Mononuclear cell (primary cell): ENCODE data around the gene SORBS1. TPM values are rescaled to one million over a fixed set of nuclear protein-coding genes. Genes with fewer than 3 reads are reported as not detected.
"Not testable (repeated sequence)": the region's sequence is repeated elsewhere in the genome, so short reads cannot be mapped to it uniquely, and the experiment has no call there.

Experiments used
- H3K27me3 ChIP-seq: 2 replicates; pipeline ENCODE4 v1.6.0; 2011; ENCODE audit warnings: low read length, control low read depth; ENCODE audit not compliant: insufficient read depth
- H3K4me1 ChIP-seq: 2 replicates; pipeline ENCODE4 v1.5.1; 2011; ENCODE audit warnings: mild to moderate bottlenecking, low read length, control low read depth; ENCODE audit not compliant: insufficient read depth
- H3K4me3 ChIP-seq: 2 replicates; pipeline ENCODE4 v1.5.1; 2011; ENCODE audit warnings: mild to moderate bottlenecking, low read length, moderate library complexity
- H3K9me3 ChIP-seq: 2 replicates; pipeline ENCODE4 v1.5.1; 2011; ENCODE audit warnings: low read depth, mild to moderate bottlenecking, control low read depth, low read length
- total RNA-seq: library from RNA; depleted of rRNA; stranded (reverse); fragments of >200 nt; gene quantifications from one replicate; pipeline ENCODE4 v1.2.3, GENCODE V29; 2012

Gene SORBS1
- total RNA-seq, 1 donor = 5.2 TPM

- Histone ChIP-seq H3K9me3 (no peaks in the 10 kb centered on the region), H3K27me3 (no peaks in the 10 kb centered on the region), H3K4me1 (no peaks in the 10 kb centered on the region), H3K4me3 (no peak overlapping the region)
These were observed 82.2 kb downstream of the SORBS1 start for GRCh38 chr10:95478935-95479334.

GRCh38 chr10:95478185-95478584 lies 83.0 kb downstream of the SORBS1 start:
- no peaks in the 10 kb centered on the region for H3K9me3 ChIP-seq
- H3K4me1 ChIP-seq = no peaks in the 10 kb centered on the region
- H3K27me3 ChIP-seq = no peaks in the 10 kb centered on the region
- no peak overlapping the region for H3K4me3 ChIP-seq

GRCh38 chr10:95477175-95477520 lies 84.0 kb downstream of the SORBS1 start:
- H3K4me1 ChIP-seq = no peaks in the 10 kb centered on the region
- H3K4me3 ChIP-seq = no peak overlapping the region
- H3K9me3 ChIP-seq = no peaks in the 10 kb centered on the region
- no peaks in the 10 kb centered on the region for H3K27me3 ChIP-seq

GRCh38 chr10:95476469-95477174 lies 84.5 kb downstream of the SORBS1 start:
- Histone ChIP-seq H3K27me3 (no peaks in the 10 kb centered on the region), H3K4me3 (no peak overlapping the region), H3K9me3 (no peaks in the 10 kb centered on the region), H3K4me1 (no peaks in the 10 kb centered on the region)

- Histone ChIP-seq H3K9me3 (no peaks in the 10 kb centered on the region), H3K27me3 (no peaks in the 10 kb centered on the region), H3K4me3 (no peak overlapping the region), H3K4me1 (no peaks in the 10 kb centered on the region)
These were observed 85.2 kb downstream of the SORBS1 start for GRCh38 chr10:95475827-95476468.

GRCh38 chr10:95475003-95475383 lies 86.2 kb downstream of the SORBS1 start:
- Histone ChIP-seq H3K4me3 (no peak overlapping the region), H3K9me3 (no peaks in the 10 kb centered on the region), H3K4me1 (no peaks in the 10 kb centered on the region), H3K27me3 (no peaks in the 10 kb centered on the region)

- H3K4me3 ChIP-seq = no peak overlapping the region
- no peaks in the 10 kb centered on the region for H3K4me1 ChIP-seq
- H3K9me3 ChIP-seq = no peaks in the 10 kb centered on the region
- no peaks in the 10 kb centered on the region for H3K27me3 ChIP-seq
These were observed 86.8 kb downstream of the SORBS1 start for GRCh38 chr10:95474228-95475002.

GRCh38 chr10:95472304-95473088 lies 88.7 kb downstream of the SORBS1 start:
- H3K4me1 ChIP-seq = no peaks in the 10 kb centered on the region
- no peaks in the 10 kb centered on the region for H3K9me3 ChIP-seq
- H3K4me3 ChIP-seq = no peak overlapping the region
- H3K27me3 ChIP-seq = no peaks in the 10 kb centered on the region

- H3K27me3 ChIP-seq = no peaks in the 10 kb centered on the region
- H3K4me1 ChIP-seq = no peaks in the 10 kb centered on the region
- H3K4me3 ChIP-seq = no peak overlapping the region
- no peaks in the 10 kb centered on the region for H3K9me3 ChIP-seq
These were observed 91.5 kb downstream of the SORBS1 start for GRCh38 chr10:95469676-95470075.

DNA sequence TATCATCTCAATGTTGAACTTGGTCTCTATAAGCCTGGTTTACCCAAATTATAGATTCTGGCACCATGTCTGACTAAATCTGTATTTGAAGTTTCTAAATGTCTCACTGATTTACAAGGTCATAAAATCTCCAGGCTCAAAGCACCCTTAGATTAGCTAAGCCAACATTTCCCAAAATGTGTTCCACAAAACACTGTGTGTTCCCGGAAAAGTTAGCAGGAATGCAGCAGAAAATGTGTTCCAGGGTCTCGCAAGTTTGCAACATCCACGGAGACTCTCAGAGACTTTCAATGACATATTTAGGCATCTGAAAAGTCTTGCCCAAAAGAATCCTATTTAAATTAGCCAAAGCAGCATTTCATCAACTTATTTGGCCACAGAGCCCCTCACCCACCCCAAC lies 91.9 kb downstream of the SORBS1 start:
- H3K4me3 ChIP-seq = no peak overlapping the region
- no peaks in the 10 kb centered on the region for H3K4me1 ChIP-seq
- no peaks in the 10 kb centered on the region for H3K9me3 ChIP-seq
- no peaks in the 10 kb centered on the region for H3K27me3 ChIP-seq

DNA sequence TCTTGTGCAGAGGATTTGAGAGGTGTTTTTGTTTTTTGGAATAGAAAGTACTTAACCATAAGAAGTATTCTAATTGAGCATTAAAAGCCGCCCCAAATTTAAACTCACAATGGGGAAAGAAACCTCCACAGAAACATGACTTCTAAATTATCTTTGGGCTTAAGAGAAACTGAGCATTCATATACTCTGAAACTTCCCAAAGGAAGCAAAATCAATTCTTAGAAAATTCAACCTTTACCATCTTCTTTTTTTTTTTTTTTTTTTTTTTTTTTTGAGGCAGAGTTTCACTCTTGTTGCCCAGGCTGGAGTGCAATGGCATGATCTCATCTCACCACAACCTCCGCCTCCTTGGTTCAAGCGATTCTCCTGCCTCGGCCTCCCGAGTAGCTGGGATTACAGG lies 93.5 kb downstream of the SORBS1 start:
- not testable (repeated sequence) for H3K9me3 ChIP-seq, H3K27me3 ChIP-seq, H3K4me1 ChIP-seq, H3K4me3 ChIP-seq

GRCh38 chr10:95467162-95467599 lies 94.0 kb downstream of the SORBS1 start:
- no peaks in the 10 kb centered on the region for H3K27me3 ChIP-seq
- no peaks in the 10 kb centered on the region for H3K9me3 ChIP-seq
- H3K4me3 ChIP-seq = no peak overlapping the region
- no peaks in the 10 kb centered on the region for H3K4me1 ChIP-seq

DNA sequence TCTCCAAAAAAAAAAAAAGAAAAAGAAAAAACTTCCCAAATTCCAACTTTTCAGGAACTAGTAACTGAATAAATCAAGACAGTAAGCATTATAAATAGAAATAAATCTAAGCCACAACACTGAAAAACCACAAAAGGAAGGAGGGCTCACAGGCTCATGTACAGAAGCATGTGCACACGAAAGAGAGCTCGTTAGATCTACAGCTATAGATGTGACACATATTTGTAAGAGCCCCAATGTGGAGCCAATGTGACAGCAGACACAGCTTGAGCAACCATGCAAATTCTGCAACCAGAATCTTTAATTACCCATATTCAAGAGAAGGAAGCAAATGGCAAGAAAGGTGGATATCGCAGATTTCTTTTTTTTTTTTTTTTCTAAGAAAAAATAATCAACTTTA lies 94.7 kb downstream of the SORBS1 start:
- no peaks in the 10 kb centered on the region for H3K27me3 ChIP-seq
- H3K9me3 ChIP-seq = no peaks in the 10 kb centered on the region
- H3K4me1 ChIP-seq = no peaks in the 10 kb centered on the region
- H3K4me3 ChIP-seq = no peak overlapping the region

DNA sequence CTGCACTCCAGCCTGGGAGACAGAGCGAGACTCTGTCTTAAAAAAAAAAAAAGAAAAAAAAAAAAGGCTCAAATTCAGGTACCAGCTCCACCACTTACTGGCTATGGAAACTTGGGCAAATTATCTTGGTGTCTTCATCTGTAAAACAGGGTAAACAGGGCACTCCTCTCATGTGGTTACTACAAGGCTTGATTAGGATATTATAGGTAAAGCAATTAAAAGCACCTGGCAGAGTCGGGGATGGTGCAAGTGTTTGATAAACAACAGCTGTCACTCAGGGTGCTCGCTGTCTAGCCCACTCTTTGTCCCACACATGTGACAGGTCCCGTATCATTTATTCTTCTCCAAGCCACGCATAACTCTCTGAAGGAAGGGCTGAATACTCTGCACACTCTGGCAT lies 96.9 kb downstream of the SORBS1 start:
- no peak overlapping the region for H3K4me3 ChIP-seq
- H3K27me3 ChIP-seq = no peaks in the 10 kb centered on the region
- no peaks in the 10 kb centered on the region for H3K9me3 ChIP-seq
- no peaks in the 10 kb centered on the region for H3K4me1 ChIP-seq
